NCI-H1436 (cell line): Measurements from ENCODE around the gene ITPR1.

Experiments used
- DNase-seq: peaks from one replicate; lab custom pipeline; 2025; lab: John Stamatoyannopoulos, UW

Gene ITPR1

GRCh38 chr3:4687167-4687566 is 194.0 kb downstream of the ITPR1 start:
- no peak for DNase-seq

DNA sequence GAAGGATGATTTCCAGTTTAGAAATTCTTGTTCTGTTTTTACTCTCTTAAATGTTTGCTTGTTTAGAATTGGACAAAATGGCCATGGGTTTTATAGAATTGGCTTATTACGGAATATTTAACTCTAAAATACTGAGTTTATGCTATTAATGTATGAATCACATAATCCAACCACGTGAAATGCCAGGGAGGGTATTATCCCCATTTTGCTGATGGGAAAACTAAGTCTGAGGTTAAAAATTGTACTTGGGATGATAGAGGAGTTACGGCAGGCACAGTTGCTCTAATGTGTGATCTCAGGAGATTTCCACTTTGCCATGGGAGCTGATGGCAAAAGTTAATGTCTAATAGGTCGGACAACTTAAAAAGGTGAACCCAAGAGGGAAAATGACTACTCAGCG is 194.4 kb downstream of the ITPR1 start:
- DNase-seq: no peak

- DNase-seq: no peak
Measured at GRCh38 chr3:4688411-4688810, 195.3 kb downstream of the ITPR1 start.

GRCh38 chr3:4689021-4689420 is 195.9 kb downstream of the ITPR1 start:
- no peak for DNase-seq

DNA sequence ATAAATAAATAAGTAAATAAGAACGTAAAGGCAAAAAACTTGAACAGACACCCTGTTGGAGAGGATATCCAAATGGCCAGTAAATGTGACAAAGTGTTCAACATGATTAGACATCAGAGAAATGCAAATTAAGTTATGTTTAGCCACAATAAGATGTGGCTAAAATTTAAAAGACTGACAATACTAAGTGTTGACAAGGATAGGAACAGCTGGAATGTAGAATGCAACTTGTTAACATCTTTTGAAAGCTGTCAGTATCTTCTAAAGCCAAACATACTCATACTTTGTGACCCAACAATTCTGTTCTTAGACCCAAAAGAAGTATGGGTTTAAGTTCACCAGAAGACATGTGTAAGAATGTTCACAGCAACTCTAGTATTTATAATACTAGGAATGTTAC is 197.1 kb downstream of the ITPR1 start:
- no peak for DNase-seq

DNA sequence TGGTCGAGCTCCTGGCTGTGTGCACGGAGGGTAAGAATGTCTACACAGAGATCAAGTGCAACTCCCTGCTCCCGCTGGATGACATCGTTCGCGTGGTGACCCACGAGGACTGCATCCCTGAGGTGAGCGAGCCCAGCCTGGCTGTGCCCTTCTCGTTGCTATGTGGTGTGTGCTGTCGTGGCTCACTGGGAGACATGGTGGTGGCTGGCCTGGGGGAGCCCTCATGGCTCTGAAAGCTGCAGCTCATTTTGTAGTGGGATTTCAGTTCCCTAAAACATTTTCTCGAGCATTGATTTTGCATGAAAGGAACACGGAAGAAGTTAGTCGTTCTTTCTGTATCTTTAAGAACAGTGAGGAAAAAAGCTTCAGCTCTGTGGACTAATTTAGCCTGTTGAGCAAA is 200.5 kb downstream of the ITPR1 start:
- DNase-seq: no peak

- DNase-seq: no peak
Measured at GRCh38 chr3:4695846-4696245, 202.7 kb downstream of the ITPR1 start.

GRCh38 chr3:4696266-4696665 is 203.1 kb downstream of the ITPR1 start:
- DNase-seq: no peak

GRCh38 chr3:4698125-4698821 is 205.1 kb downstream of the ITPR1 start:
- DNase-seq: no peak

DNA sequence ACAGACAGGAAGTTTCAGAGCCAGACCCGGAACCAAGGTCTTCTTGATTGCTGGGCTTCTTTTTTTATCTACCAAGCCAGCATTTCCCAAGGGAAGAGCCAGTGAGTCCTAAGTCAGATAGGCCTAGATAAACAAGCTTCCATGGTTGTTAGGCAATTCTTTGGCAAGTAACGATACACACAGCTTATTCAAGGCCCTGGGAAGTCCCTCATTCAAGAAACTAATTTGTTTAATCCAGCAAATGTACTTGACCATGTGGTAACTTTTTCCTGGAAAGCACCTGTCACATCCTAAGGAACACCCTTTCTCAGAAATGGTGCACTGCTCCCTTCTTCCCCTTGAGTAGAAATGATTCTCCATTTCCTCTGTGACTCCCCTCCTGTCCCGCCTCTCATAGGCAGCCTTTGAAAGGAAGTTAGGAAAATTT is 209.9 kb downstream of the ITPR1 start:
- no peak for DNase-seq

DNA sequence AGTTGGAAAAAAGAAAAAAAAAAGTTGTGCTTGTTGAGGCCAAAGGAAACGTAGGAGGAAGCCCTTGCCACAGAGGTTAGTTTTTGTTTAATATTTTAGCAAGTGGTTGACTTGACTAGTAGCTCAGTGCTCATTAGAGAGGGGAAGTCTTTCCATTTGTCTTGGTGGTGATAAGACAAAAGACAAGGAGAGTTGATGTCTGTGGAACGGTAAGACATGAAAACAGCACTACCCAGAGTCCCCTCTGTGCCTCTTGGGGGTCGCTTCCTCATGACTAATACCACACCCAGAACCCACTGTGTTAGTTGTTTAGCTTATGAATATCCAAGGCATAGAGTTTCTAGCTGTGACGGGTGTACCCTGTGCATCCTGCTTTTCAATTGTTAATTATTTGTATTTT is 211.4 kb downstream of the ITPR1 start:
- no peak for DNase-seq

GRCh38 chr3:4707324-4707723 is 214.2 kb downstream of the ITPR1 start:
- no peak for DNase-seq

- no peak for DNase-seq
Measured at GRCh38 chr3:4708230-4708629, 215.1 kb downstream of the ITPR1 start.

DNA sequence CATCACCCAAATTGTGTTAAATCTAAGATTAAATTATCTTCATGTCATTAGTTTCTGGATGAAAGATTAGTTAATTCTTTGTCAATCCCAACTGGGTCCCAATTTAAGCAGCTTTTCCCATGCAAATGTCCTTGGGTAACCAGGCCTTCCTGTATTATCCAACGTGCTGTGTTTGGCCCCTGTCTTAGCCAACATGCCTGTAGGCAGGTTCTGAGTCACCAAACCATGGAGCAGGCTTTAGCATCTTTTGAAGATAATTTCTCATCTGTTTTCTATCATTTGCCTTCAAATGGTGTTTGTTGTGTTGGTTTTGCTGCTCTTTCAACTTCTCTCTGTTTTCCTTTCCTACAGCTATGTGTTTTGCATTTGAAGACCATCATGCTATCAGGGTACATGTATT is 216.2 kb downstream of the ITPR1 start:
- DNase-seq: no peak

DNA sequence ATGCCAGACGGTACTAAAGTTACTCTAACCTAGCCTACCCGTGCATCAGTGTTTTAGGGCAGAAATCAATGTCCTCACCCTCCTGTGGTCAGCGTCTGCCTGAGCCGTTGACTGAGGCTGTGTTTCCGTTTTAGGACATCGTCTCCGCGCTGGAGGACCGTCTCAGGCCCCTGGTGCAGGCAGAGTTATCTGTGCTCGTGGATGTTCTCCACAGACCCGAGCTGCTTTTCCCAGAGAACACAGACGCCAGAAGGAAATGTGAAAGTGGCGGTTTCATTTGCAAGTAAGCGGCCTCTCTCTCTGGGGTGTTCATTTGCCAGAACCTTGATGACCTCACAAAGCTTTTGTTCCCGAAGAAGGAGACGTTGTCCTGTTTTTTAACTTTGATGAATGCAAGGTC is 217.0 kb downstream of the ITPR1 start:
- DNase-seq: no peak

DNA sequence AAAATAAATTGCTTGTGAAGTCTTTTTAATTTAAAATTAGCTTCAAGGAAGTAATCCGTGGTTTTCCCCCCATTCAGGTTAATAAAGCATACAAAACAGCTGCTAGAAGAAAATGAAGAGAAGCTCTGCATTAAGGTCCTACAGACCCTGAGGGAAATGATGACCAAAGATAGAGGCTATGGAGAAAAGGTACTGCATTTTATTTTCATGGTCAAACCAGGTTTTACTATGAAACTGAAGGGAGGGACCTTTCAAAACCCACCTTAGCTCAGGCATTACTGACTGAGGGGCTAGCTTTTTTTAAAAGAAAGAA is 218.5 kb downstream of the ITPR1 start:
- DNase-seq: no peak

GRCh38 chr3:4712109-4712508 is 219.0 kb downstream of the ITPR1 start:
- DNase-seq: no peak

GRCh38 chr3:4714045-4714444 is 220.9 kb downstream of the ITPR1 start:
- no peak for DNase-seq

GRCh38 chr3:4716266-4716665 is 223.1 kb downstream of the ITPR1 start:
- DNase-seq: no peak

DNA sequence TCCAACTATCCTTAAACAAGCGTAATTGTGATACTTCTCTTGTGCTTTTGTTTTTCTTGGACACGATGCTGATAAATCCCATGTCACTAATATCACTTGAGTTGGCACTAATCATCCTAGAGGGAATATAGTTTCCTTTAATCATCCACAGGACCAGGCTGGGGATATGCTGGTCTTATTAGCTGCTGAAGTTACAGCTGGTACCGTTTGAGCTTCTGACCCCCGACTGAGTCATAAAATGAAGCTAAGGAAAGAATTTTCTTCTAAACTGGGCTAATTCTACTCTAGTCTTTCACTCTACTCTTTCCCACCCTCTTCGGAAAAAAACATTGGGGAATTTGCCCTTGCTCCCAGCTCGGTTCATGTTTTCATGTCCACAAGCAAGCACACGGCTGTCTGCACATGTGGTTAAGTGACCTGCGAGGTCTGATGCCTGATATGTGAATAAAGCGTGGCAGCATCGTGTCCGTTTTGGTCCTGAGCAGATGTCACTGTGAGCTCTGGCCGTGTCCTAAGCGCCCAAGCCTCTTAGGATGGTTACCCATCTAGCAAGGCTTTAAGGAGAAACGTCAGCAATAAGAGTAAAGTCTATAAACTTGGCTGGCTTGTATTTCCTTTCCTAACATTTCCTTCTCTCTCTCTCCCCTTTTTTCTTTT is 223.7 kb downstream of the ITPR1 start:
- no peak for DNase-seq

GRCh38 chr3:4717363-4717740 is 224.2 kb downstream of the ITPR1 start:
- DNase-seq: no peak

DNA sequence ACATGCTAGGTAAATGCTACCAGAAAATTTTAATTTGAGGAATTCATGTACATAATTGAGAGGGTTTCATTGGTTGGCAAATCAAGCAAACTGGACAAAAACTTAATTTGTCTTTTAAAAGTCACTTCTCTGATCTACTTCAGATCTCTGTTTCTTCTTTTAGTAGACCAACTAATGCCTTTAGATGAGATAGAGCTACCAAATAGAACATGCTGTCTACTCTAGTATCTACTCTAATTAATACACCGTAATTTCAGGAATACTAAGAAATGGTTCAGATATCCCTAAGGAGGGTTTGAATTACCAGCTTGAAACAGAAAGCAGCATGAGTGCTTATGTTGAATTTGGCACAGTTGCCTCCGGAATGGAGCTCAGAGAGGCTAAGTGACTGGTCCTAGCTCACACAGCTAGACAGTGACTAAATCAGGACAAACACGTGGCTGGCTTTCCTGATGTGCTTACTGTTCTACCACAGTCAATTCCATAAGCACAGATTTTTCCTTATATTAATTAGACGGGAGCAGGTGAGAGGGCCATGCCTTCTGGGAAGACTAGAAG is 225.1 kb downstream of the ITPR1 start:
- DNase-seq: no peak

DNA sequence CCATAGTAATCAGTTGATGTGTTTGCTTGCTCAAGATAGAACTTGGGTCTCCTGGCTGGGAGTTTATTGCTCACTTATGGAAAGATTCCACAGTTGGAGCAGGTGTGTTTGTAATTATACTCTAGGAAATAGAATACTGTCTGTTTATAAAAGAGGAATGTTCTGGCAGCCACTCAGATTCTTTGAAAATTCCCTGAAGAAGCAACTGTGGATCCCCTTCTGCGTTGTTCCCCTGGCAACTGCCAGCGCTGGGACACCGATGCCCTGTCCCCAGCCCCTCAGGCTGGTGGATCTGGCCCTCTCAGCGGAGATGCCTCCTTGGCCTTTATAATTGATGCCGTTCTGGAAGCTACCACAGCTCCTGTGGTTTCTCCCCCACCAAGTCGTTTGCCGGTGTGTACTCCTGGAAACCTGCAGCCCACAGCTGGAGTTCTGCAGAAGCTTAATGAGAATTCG is 225.9 kb downstream of the ITPR1 start:
- no peak for DNase-seq
